ENCODE measurements around the gene VPS26C. TPM values are rescaled to one million over a fixed set of nuclear protein-coding genes. Genes with fewer than 3 reads are reported as not detected.

Gene VPS26C
- total and polyA plus RNA-seq, 2 of the 13 experiments (the other 11 are each of a cell fraction or from before 2014, with no cell fraction given) = 30.3 to 39.7 TPM

GRCh38 chr21:37257967-37258877, 8.9 kb downstream of the VPS26C start (continued):
- TF ChIP-seq PRMT3 (CRISPR knock-in tag; IDR thresholded peaks at IDR 0.05; ENCODE audit: borderline replicate concordance, low read depth) = 0 out of 2 replicates have a peak, but pooled peaks have one; percentile 50
- peak; percentile 38; the same call in 1 of the 2 replicates for TF ChIP-seq ERF (CRISPR knock-in tag; IDR thresholded peaks at IDR 0.05)
- 0 out of 2 replicates have a peak, but pooled peaks have one; percentile 29 for TF ChIP-seq ZNF264 (CRISPR knock-in tag; IDR thresholded peaks at IDR 0.05)
- TF ChIP-seq ZNF232 (CRISPR knock-in tag; IDR thresholded peaks at IDR 0.05; ENCODE audit: borderline replicate concordance) = peak; percentile 77; the same call in 1 of the 2 replicates
- peak; percentile 97 for TF ChIP-seq HBP1 (CRISPR knock-in tag; IDR thresholded peaks at IDR 0.05; ENCODE audit: low read depth)
- TF ChIP-seq U2AF1 (optimal IDR thresholded peaks at IDR 0.05; ENCODE audit: low read depth, low read length) = no peak
- TF ChIP-seq ZNF331 (CRISPR knock-in tag; IDR thresholded peaks at IDR 0.05) = 0 out of 2 replicates have a peak, but pooled peaks have one; percentile 13
- peak; percentile 75; the same call in 1 of the 2 replicates for TF ChIP-seq ZMYM4 (CRISPR knock-in tag; IDR thresholded peaks at IDR 0.05)
- TF ChIP-seq ZBTB21 (CRISPR knock-in tag; IDR thresholded peaks at IDR 0.05) = peak; percentile 18; the same call in 1 of the 2 replicates
- peak; percentile 81 for TF ChIP-seq CREM (IDR thresholded peaks at IDR 0.05)
- TF ChIP-seq CREM (CRISPR knock-in tag; IDR thresholded peaks at IDR 0.05) = no peak
- peak; percentile 23; the same call in 1 of the 2 replicates for TF ChIP-seq TFAP4 (IDR thresholded peaks at IDR 0.05; ENCODE audit: borderline replicate concordance, low read depth)
- TF ChIP-seq KDM5B (CRISPR knock-in tag; IDR thresholded peaks at IDR 0.05; ENCODE audit: borderline replicate concordance) = peak; percentile 81
- peak; percentile 59; the same call in 1 of the 2 replicates for TF ChIP-seq ZFX (CRISPR knock-in tag; IDR thresholded peaks at IDR 0.05; ENCODE audit: low read depth)
- TF ChIP-seq ZNF431 (CRISPR knock-in tag; IDR thresholded peaks at IDR 0.05; ENCODE audit: borderline replicate concordance, low read depth) = peak; percentile 46; the same call in 1 of the 2 replicates
- TF ChIP-seq SIN3B (IDR thresholded peaks at IDR 0.05; ENCODE audit: low read length) = peak; percentile 66; the same call in 1 of the 2 replicates
- TF ChIP-seq HIVEP1 (CRISPR knock-in tag; IDR thresholded peaks at IDR 0.05) = peak; percentile 46; the same call in 1 of the 2 replicates
- peak; percentile 41 for TF ChIP-seq MEF2D (CRISPR knock-in tag; IDR thresholded peaks at IDR 0.05)

All from HepG2 (cell line).